HG02798 (cell line): Measurements from ENCODE around the gene AP1G2.
"Not testable (repeated sequence)": the region's sequence is repeated elsewhere in the genome, so short reads cannot be mapped to it uniquely, and the experiment has no call there.

Source experiments
- ATAC-seq: cut with Tn5 transposase; IDR thresholded peaks from one replicate; pipeline ENCODE4 v1.9.1; 2021; ENCODE audit warnings: mild to moderate bottlenecking; ENCODE audit not compliant: unreplicated experiment, poor library complexity

Gene AP1G2

GRCh38 chr14:23600806-23601205 lies 33.2 kb upstream of the AP1G2 start:
- ATAC-seq: no peak

DNA sequence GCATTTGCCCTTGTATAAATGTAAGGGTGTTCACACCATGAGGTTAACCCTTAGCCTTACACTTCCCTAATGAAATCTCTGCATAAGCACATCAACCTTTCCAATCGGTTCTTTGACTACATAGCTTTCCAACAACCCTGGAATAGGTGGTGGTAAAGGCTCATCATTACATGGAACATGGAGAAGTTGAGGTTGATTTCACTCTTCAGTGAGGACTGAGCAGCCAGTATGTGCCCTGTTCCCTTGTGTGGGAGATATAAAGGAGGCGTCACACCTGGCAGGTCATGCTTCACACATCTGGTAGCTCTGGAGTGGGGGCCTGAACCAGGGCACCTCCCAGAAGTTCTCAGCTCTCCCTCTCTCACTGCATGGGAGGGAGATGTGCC lies 32.7 kb upstream of the AP1G2 start:
- ATAC-seq: no peak

DNA sequence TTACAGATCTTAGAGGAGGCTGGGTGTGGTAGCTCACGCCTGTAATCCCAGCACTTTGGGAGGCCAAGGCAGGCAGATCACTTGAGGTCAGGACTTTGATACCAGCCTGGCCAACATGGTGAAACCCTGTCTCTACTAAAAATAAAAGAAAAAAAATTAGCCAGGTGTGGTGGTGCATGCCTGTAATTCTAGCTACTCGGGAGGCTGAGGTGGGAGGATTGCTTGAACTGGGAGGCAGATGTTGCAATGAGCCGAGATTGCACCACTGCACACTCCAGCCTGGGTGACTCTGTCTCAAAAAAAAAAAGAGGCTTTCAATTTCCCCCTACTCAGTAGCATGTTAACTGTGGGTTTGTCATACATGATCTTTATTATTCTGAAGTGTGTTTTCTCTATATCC lies 26.6 kb upstream of the AP1G2 start:
- not testable (repeated sequence) for ATAC-seq

DNA sequence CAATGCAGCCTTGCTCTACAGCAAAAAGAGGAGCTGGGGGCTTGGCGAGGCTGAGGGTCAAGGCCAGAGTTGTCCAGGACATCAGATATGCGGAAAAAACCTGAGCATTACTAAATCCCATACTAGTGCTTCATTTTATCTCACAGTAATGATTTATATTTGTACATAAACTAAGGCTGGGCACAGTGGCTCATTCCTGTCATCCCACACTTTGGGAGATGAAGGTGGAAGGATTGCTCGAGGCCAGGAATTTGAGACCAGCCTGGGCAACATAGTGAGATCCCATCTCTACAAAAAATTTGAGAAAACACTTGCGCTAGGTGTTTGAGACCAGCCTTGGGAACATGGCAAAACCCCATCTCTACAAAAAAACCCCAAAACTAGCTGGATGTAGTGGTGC lies 22.6 kb upstream of the AP1G2 start:
- ATAC-seq: no peak

- no peak for ATAC-seq
Observed at GRCh38 chr14:23589606-23590005, 22.0 kb upstream of the AP1G2 start.

- ATAC-seq: peak; percentile 97
Observed at GRCh38 chr14:23588884-23589598, 21.4 kb upstream of the AP1G2 start.

- not testable (repeated sequence) for ATAC-seq
Observed at GRCh38 chr14:23584527-23585203, 17.1 kb upstream of the AP1G2 start.

DNA sequence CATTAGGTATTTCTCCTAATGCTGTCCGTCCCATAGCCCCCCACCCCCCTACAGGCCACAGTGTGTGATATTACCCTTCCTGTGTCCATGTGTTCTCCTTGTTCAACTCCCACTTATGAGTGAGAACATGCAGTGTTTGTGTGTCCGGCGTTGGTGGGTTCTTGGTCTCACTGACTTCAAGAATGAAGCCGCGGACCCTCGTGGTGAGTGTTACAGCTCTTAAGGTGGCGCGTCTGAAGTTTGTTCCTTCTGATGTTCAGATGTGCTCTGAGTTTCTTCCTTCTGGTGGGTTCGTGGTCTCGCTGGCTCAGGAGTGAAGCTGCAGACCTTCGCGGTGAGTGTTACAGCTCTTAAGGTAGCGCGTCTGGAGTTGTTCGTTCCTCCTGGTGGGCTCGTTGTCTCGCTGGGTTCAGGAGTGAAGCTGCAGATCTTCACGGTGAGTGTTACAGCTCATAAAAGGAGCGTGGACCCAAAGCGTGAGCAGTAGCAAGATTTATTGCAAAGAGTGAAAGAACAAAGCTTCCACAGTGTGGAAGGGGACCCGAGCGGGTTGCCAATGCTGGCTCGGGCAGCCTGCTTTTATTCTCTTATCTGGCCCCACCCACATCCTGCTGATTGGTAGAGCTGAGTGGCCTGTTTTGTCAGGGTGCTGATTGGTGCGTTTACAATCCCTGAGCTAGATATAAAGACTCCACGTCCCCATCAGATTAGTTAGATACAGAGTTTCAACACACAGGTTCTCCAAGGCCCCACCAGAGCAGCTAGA lies 16.4 kb upstream of the AP1G2 start:
- ATAC-seq: not testable (repeated sequence)

- ATAC-seq: no peak
Observed at GRCh38 chr14:23582906-23583760, 15.5 kb upstream of the AP1G2 start.

DNA sequence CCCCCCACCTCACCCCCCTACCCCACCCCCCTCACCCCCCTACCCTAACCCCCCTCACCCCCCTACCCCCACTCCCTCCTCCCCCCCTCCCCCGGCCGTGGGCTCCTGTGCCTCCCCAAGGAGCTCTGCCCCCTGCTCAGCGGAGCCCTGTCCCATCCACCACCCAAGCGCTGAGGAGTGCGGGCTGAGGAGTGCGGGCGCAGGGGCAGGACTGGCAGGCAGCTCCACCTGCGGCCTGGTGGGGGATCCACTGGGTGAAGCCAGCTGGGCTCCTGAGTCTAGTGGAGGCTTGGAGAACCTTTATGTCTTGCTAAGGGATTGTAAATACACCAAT lies 13.3 kb upstream of the AP1G2 start:
- ATAC-seq: no peak

DNA sequence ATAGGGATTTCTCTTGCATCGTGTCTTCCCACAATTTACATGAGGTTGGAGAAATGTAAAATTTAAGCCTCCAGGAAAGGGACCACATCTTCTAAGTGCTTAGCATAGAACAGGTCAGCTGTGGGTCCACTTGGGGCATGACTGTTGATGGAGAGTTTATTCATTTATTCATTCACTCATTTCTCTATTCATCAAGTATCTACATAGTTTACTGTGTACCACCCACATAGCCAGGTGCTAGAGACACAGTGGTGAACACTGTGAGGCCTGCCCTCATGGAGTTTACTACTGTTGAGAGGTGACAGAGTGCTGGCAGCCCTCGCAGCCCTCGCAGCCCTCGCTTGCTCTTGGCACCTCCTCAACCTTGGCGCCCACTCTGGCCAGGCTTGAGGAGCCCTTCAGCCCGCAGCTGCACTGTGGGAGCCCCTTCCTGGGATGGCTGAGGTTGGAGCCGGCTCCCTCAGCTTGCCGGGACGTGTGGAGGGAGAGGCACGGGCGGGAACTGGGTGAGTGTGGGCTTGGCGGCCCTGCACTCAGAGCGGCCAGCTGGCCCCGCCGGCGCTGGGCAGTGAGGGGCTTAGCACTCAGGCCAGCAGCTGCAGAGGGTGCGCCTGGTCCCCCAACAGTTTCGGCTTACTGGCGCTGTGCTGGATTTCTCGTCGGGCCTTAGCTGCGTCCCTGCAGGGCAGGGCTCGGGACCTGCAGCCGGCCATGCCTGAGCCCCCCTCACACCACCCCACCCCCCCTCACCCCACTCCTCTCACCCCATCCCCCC lies 12.7 kb upstream of the AP1G2 start:
- ATAC-seq: no peak

- no peak for ATAC-seq
Observed at GRCh38 chr14:23579739-23580138, 12.1 kb upstream of the AP1G2 start.

- no peak for ATAC-seq
Observed at GRCh38 chr14:23579311-23579630, 11.7 kb upstream of the AP1G2 start.

DNA sequence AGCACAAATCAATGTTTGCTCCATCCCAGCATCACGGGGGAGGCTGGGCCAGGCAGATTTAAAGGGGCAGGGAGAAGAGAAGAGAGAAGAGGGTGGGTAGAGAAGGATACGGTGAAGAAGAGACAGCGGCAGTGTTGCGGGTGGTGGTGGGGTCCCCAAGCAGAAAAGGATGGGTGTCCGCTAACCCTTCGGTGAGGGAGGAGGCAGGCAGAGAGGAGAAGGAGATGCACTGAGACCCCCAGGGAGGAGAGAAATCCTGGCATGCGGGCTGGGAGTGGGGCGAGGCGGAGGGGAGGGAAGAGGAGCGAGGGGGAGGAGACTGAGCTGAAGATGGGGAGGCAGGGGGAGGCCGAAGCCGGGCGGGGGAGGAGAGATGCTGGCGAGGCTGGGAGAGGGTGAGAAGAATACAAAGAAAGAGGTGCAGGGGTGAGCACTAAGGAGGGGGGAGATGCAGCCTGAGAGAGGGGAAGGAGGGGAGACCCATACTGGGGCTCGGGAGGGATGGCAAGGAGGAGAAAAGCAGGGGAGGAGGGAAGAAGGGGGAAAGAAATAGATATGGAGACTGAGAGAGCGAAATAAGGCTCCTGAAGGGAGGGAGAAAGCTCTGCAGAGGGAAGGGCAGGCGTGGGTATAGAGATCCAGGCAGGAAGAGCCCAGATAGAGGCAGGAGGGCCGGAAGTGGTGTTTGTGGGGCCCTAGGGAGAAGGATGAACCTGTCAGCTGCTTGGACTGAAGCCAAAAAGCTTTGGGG lies 11.1 kb upstream of the AP1G2 start, which contains the start of gene JPH4:
Gene JPH4, minus strand, starts transcription at position 231 of the 751 bp plus-strand sequence. CDS start 1,337 bp downstream, outside the sequence.
- no peak for ATAC-seq

GRCh38 chr14:23577710-23578392 lies 10.3 kb upstream of the AP1G2 start:
- ATAC-seq: no peak

- ATAC-seq: no peak
Observed at GRCh38 chr14:23577004-23577681, 9.6 kb upstream of the AP1G2 start.

DNA sequence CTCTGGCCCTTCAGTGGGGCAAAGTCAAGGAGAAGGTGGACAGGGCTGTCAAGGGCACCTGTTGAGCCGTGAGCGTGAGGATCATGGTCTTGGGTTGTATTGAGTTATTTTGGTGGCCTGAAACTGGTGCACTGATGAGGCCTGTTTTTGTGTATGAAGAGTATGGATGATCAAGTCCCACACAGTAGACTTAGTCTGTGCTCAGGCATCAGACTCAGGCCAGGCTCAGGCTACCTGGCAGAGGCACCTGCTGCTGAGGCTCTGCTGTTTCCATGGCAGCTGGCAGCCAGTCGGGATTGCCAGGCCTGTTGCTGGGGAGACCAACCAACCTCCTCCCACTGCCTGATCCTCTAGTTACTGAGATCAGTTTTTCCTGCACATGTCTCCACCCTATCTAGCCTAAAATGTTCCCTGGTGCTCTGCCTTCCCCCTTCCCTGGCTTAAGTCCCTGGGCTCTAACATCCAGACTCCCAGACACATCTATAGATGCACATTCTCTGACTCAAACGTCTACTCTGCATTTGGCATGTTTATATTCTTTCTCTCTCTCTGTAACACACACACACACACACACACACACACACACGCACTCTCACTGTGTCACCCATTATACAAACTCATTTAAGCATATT lies 5.9 kb upstream of the AP1G2 start:
- ATAC-seq: no peak

GRCh38 chr14:23572836-23573235 lies 5.2 kb upstream of the AP1G2 start:
- ATAC-seq: no peak
